Bronchial epithelial cell (primary cell): ENCODE results near the gene DSCAM. TPM values are rescaled to one million over a fixed set of nuclear protein-coding genes. Genes with fewer than 3 reads are reported as not detected.
A peak's percentile ranks its signal among the peaks of the same experiment; 100 is the strongest.

Source experiments
- DNase-seq: peaks from one replicate; pipeline ENCODE4 v3.0.0-alpha.2; 2010; ENCODE audit warnings: low read depth
- FAIRE-seq: peaks from 2 replicates; lab custom pipeline; 2011; peaks lifted over from hg19 to GRCh38; lab: Jason Lieb, UNC
- H3K27me3 ChIP-seq: 2 replicates; pipeline ENCODE4 v1.5.1; 2011; ENCODE audit warnings: low read length; ENCODE audit not compliant: control insufficient read depth, insufficient read depth
- H3K36me3 ChIP-seq: 2 replicates; pipeline ENCODE4 v1.5.1; 2011; ENCODE audit warnings: low read length; ENCODE audit not compliant: control insufficient read depth, insufficient read depth
- H3K4me3 ChIP-seq: 2 replicates; pipeline ENCODE4 v1.5.1; 2011; ENCODE audit warnings: mild to moderate bottlenecking, low read depth, low read length, control low read depth
- total RNA-seq: library from RNA; depleted of rRNA; stranded (reverse); fragments of >200 nt; gene quantifications from 2 replicates; pipeline ENCODE4 v1.2.1, GENCODE V29; 2014
- TF ChIP-seq, protein P1 (sequence below): IDR thresholded peaks from 2 replicates; pipeline ENCODE4 v1.5.1; 2011; ENCODE audit warnings: mild to moderate bottlenecking, moderate library complexity, low read length, control low read depth, inconsistent platforms; ENCODE audit not compliant: insufficient read depth, severe bottlenecking

Gene DSCAM
- total RNA-seq, 1 donor from 2014 or later, result 0.53 TPM

DNA sequence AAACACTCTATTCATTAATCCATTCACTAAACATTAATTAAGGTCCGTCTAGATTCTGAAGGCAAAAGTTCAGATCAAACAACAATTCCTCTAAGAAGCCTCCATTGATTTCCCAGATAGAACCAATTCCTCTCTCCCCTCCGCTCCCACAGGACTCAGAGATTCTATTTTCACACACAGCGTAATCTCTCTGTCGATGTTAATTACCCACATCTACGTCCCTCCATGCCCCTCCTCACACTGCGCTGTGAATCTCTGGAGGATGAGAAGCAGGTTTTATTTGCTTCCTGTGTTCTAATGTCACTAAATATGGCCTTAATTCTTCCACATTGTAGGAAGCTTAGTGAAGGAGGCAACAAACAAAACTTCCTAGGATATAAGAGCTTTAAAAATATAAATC is 306.7 kb downstream of the DSCAM start:
- no peak overlapping the region for H3K4me3 ChIP-seq
- no peaks in the 10 kb centered on the region for H3K36me3 ChIP-seq
- FAIRE-seq (no peak), DNase-seq (no peak)
- no peaks in the 10 kb centered on the region for H3K27me3 ChIP-seq
- TF ChIP-seq, protein P1, sequence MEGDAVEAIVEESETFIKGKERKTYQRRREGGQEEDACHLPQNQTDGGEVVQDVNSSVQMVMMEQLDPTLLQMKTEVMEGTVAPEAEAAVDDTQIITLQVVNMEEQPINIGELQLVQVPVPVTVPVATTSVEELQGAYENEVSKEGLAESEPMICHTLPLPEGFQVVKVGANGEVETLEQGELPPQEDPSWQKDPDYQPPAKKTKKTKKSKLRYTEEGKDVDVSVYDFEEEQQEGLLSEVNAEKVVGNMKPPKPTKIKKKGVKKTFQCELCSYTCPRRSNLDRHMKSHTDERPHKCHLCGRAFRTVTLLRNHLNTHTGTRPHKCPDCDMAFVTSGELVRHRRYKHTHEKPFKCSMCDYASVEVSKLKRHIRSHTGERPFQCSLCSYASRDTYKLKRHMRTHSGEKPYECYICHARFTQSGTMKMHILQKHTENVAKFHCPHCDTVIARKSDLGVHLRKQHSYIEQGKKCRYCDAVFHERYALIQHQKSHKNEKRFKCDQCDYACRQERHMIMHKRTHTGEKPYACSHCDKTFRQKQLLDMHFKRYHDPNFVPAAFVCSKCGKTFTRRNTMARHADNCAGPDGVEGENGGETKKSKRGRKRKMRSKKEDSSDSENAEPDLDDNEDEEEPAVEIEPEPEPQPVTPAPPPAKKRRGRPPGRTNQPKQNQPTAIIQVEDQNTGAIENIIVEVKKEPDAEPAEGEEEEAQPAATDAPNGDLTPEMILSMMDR, result no peak

GRCh38 chr21:40534886-40535285 is 312.1 kb downstream of the DSCAM start:
- no peak overlapping the region for H3K4me3 ChIP-seq
- no peak for FAIRE-seq
- TF ChIP-seq, protein P1, result no peak

GRCh38 chr21:40531431-40532110 is 315.4 kb downstream of the DSCAM start:
- DNase-seq (no peak), FAIRE-seq (peak; percentile 73)
- no peak overlapping the region for H3K4me3 ChIP-seq
- no peaks in the 10 kb centered on the region for H3K36me3 ChIP-seq
- TF ChIP-seq, protein P1, result no peak
- H3K27me3 ChIP-seq, result no peaks in the 10 kb centered on the region

More at GRCh38 chr21:40534886-40535285, 312.1 kb downstream of the DSCAM start:
- no peak for DNase-seq
- H3K27me3 ChIP-seq, result no peaks in the 10 kb centered on the region
- no peaks in the 10 kb centered on the region for H3K36me3 ChIP-seq

DNA sequence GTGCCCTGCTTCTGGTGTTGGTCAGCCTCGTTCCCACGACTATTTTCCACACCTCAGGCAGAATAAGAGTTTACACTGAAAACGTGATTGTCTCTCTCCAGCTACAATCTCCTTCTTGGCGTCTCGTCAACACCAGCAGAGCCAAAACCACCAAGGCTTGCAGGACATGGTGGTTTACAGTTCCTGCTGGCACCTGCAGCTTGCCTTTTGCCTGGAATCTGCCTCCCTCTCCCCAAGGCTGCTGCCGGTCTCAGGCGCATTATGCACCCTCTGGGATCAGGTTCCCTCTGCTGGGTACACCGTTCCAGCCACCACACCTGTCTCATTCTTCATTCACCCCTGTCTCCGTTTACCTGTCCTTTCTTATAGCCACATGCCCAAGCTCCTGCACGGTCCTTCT is 315.9 kb downstream of the DSCAM start:
- no peaks in the 10 kb centered on the region for H3K27me3 ChIP-seq
- no peak for DNase-seq
- H3K4me3 ChIP-seq, result no peak overlapping the region
- H3K36me3 ChIP-seq, result no peaks in the 10 kb centered on the region
- no peak for FAIRE-seq
- TF ChIP-seq, protein P1, result no peak

GRCh38 chr21:40517646-40518045 is 329.3 kb downstream of the DSCAM start:
- H3K27me3 ChIP-seq, result no peaks in the 10 kb centered on the region
- FAIRE-seq (no peak), DNase-seq (no peak)
- TF ChIP-seq, protein P1, result no peak
- H3K4me3 ChIP-seq, result no peak overlapping the region
- no peaks in the 10 kb centered on the region for H3K36me3 ChIP-seq

- no peak for DNase-seq
- Histone ChIP-seq H3K36me3 (no peaks in the 10 kb centered on the region), H3K27me3 (no peaks in the 10 kb centered on the region), H3K4me3 (no peak overlapping the region)
- FAIRE-seq, result no peak
- TF ChIP-seq, protein P1, result no peak
Observed at GRCh38 chr21:40516335-40516734, 330.6 kb downstream of the DSCAM start.
